ENCODE results near the gene SNPH.
A peak's percentile ranks its signal among the peaks of the same experiment; 100 is the strongest.

SNPH gene

GRCh38 chr20:1229541-1229940, 36.6 kb upstream of the SNPH start:
- H3K4me3 ChIP-seq (ENCODE audit: low read depth, low read length), result no peak overlapping the region
- no peak for TF ChIP-seq CTCF (IDR thresholded peaks at IDR 0.05; ENCODE audit: low read depth, low read length, missing control alignments)
- DNase-seq (ENCODE audit: low read depth), result no peak
- in situ Hi-C loops (cut with HindIII; ENCODE audit: low sequenced_read_pairs), result no loop called here

- TF ChIP-seq CTCF (IDR thresholded peaks at IDR 0.05; ENCODE audit: low read depth, low read length, missing control alignments), result no peak
- no peak overlapping the region for H3K4me3 ChIP-seq (ENCODE audit: low read depth, low read length)
- in situ Hi-C loops (cut with HindIII; ENCODE audit: low sequenced_read_pairs), result no loop called here
- DNase-seq (ENCODE audit: low read depth), result no peak
These were observed 33.6 kb upstream of the SNPH start for GRCh38 chr20:1232286-1233111.

GRCh38 chr20:1240549-1240948, 25.5 kb upstream of the SNPH start:
- DNase-seq (ENCODE audit: low read depth), result no peak
- no peak overlapping the region for H3K4me3 ChIP-seq (ENCODE audit: low read depth, low read length)
- in situ Hi-C loops (cut with HindIII; ENCODE audit: low sequenced_read_pairs), result no loop called here
- no peak for TF ChIP-seq CTCF (IDR thresholded peaks at IDR 0.05; ENCODE audit: low read depth, low read length, missing control alignments)

- TF ChIP-seq CTCF (IDR thresholded peaks at IDR 0.05; ENCODE audit: low read depth, low read length, missing control alignments), result no peak
- DNase-seq (ENCODE audit: low read depth), result no peak
- in situ Hi-C loops (cut with HindIII; ENCODE audit: low sequenced_read_pairs), result no loop called here
- no peak overlapping the region for H3K4me3 ChIP-seq (ENCODE audit: low read depth, low read length)
These were observed 24.6 kb upstream of the SNPH start for GRCh38 chr20:1241456-1241855.

- H3K4me3 ChIP-seq (ENCODE audit: low read depth, low read length), result no peak overlapping the region
- no peak for DNase-seq (ENCODE audit: low read depth)
- in situ Hi-C loops (cut with HindIII; ENCODE audit: low sequenced_read_pairs), result no loop called here
- TF ChIP-seq CTCF (IDR thresholded peaks at IDR 0.05; ENCODE audit: low read depth, low read length, missing control alignments), result no peak
These were observed 24.0 kb upstream of the SNPH start for GRCh38 chr20:1242099-1242498.

GRCh38 chr20:1242530-1242929, 23.6 kb upstream of the SNPH start:
- no peak for TF ChIP-seq CTCF (IDR thresholded peaks at IDR 0.05; ENCODE audit: low read depth, low read length, missing control alignments)
- H3K4me3 ChIP-seq (ENCODE audit: low read depth, low read length), result no peak overlapping the region
- in situ Hi-C loops (cut with HindIII; ENCODE audit: low sequenced_read_pairs), result no loop called here
- peak; percentile 22 for DNase-seq (ENCODE audit: low read depth)
